ENCODE data around the gene COL13A1. TPM values are rescaled to one million over a fixed set of nuclear protein-coding genes. Genes with fewer than 3 reads are reported as not detected.

COL13A1 gene
- total RNA-seq, 1 donor from 2014 or later, result 0.86 TPM

GRCh38 chr10:69965919-69966662 lies 164.4 kb downstream of the COL13A1 start:
- Mint-ChIP-seq H3K4me1 (ENCODE audit: low read depth, unreplicated experiment) (peaks cover 3% of the 10 kb centered on the region), H3K36me3 (ENCODE audit: low read depth, unreplicated experiment) (no peaks in the 10 kb centered on the region), H3K4me3 (ENCODE audit: unreplicated experiment) (no peak overlapping the region), H3K9me3 (ENCODE audit: unreplicated experiment) (no peaks in the 10 kb centered on the region), H3K27ac (ENCODE audit: unreplicated experiment) (no peak overlapping the region), H3K27me3 (ENCODE audit: low read depth, unreplicated experiment) (peaks cover 45% of the 10 kb centered on the region)
- Histone ChIP-seq H3K9me3 (ENCODE audit: insufficient read depth, low read depth, low read length) (no peaks in the 10 kb centered on the region), H3K27ac (ENCODE audit: low read depth, low read length) (no peak overlapping the region), H3K4me3 (ENCODE audit: insufficient read depth, low read depth, low read length) (no peak overlapping the region), H2AFZ (ENCODE audit: low read depth, low read length) (no peak overlapping the region), H3K36me3 (ENCODE audit: insufficient read depth, low read length) (no peaks in the 10 kb centered on the region), H4K20me1 (ENCODE audit: insufficient read depth, low read length) (no peaks in the 10 kb centered on the region), H3K4me2 (ENCODE audit: low read length) (peak overlapping the region; percentile 56), H3K4me1 (ENCODE audit: insufficient read depth, low read length) (peaks cover 10% of the 10 kb centered on the region), H3K9ac (ENCODE audit: low read length) (no peak overlapping the region), H3K27me3 (ENCODE audit: insufficient read depth, low read length) (no peaks in the 10 kb centered on the region), H3K79me2 (ENCODE audit: insufficient read depth, low read length) (no peaks in the 10 kb centered on the region)
- no peak for FAIRE-seq
- TF ChIP-seq EZH2 (IDR thresholded peaks at IDR 0.05; ENCODE audit: insufficient read depth, low read length), result no peak
- DNase-seq (ENCODE audit: low read depth), result peak; percentile 31

GRCh38 chr10:69968830-69969229 lies 167.1 kb downstream of the COL13A1 start:
- no peak for TF ChIP-seq EZH2 (IDR thresholded peaks at IDR 0.05; ENCODE audit: insufficient read depth, low read length)
- TF ChIP-seq CTCF (IDR thresholded peaks at IDR 0.05; ENCODE audit: insufficient read depth, low read depth, low read length), result no peak
- Histone ChIP-seq H3K4me1 (ENCODE audit: insufficient read depth, low read length) (peaks cover 10% of the 10 kb centered on the region), H3K79me2 (ENCODE audit: insufficient read depth, low read length) (no peaks in the 10 kb centered on the region), H2AFZ (ENCODE audit: low read depth, low read length) (no peak overlapping the region), H3K27ac (ENCODE audit: low read depth, low read length) (no peak overlapping the region), H3K4me2 (ENCODE audit: low read length) (no peak overlapping the region), H3K36me3 (ENCODE audit: insufficient read depth, low read length) (no peaks in the 10 kb centered on the region), H3K9me3 (ENCODE audit: insufficient read depth, low read depth, low read length) (no peaks in the 10 kb centered on the region), H3K27me3 (ENCODE audit: insufficient read depth, low read length) (no peaks in the 10 kb centered on the region), H3K9ac (ENCODE audit: low read length) (no peak overlapping the region), H4K20me1 (ENCODE audit: insufficient read depth, low read length) (no peaks in the 10 kb centered on the region), H3K4me3 (ENCODE audit: insufficient read depth, low read depth, low read length) (no peak overlapping the region)
- Mint-ChIP-seq H3K36me3 (ENCODE audit: low read depth, unreplicated experiment) (no peaks in the 10 kb centered on the region), H3K4me3 (ENCODE audit: unreplicated experiment) (no peak overlapping the region), H3K9me3 (ENCODE audit: unreplicated experiment) (no peaks in the 10 kb centered on the region), H3K27me3 (ENCODE audit: low read depth, unreplicated experiment) (peaks cover 42% of the 10 kb centered on the region), H3K4me1 (ENCODE audit: low read depth, unreplicated experiment) (no peaks in the 10 kb centered on the region), H3K27ac (ENCODE audit: unreplicated experiment) (no peak overlapping the region)
- DNase-seq (ENCODE audit: low read depth) (no peak), FAIRE-seq (no peak)

DNA sequence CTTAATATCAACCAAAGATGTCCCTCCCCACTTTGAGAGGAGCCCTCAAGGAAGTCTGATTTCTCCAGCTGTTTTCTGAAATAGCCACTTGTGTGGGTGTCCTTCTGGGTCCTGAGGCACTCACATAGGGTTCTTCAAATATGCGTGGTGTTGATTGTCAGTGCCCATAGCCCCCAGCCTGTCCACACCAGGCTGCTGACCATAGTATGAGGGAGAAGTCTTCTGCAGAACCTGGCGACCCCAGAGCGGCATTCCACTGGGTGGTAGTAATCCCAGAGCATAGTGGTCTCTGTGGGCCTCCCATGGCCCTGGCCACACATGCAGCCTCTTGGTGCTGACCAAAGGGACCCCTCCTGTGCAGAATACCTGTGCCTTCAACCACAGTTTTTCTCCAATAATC lies 168.3 kb downstream of the COL13A1 start:
- Histone ChIP-seq H3K36me3 (ENCODE audit: insufficient read depth, low read length) (no peaks in the 10 kb centered on the region), H2AFZ (ENCODE audit: low read depth, low read length) (no peak overlapping the region), H3K27ac (ENCODE audit: low read depth, low read length) (no peak overlapping the region), H3K27me3 (ENCODE audit: insufficient read depth, low read length) (no peaks in the 10 kb centered on the region), H3K4me3 (ENCODE audit: insufficient read depth, low read depth, low read length) (no peak overlapping the region), H4K20me1 (ENCODE audit: insufficient read depth, low read length) (no peaks in the 10 kb centered on the region), H3K4me2 (ENCODE audit: low read length) (no peak overlapping the region), H3K9ac (ENCODE audit: low read length) (no peak overlapping the region), H3K4me1 (ENCODE audit: insufficient read depth, low read length) (peaks cover 10% of the 10 kb centered on the region), H3K9me3 (ENCODE audit: insufficient read depth, low read depth, low read length) (no peaks in the 10 kb centered on the region), H3K79me2 (ENCODE audit: insufficient read depth, low read length) (no peaks in the 10 kb centered on the region)
- DNase-seq (ENCODE audit: low read depth), result no peak
- no peaks in the 10 kb centered on the region for H3K36me3 Mint-ChIP-seq (ENCODE audit: low read depth, unreplicated experiment)
- peaks cover 38% of the 10 kb centered on the region for H3K27me3 Mint-ChIP-seq (ENCODE audit: low read depth, unreplicated experiment)
- H3K9me3 Mint-ChIP-seq (ENCODE audit: unreplicated experiment), result no peaks in the 10 kb centered on the region
- no peak for FAIRE-seq
- H3K4me1 Mint-ChIP-seq (ENCODE audit: low read depth, unreplicated experiment), result no peaks in the 10 kb centered on the region
- H3K4me3 Mint-ChIP-seq (ENCODE audit: unreplicated experiment), result no peak overlapping the region
- TF ChIP-seq CTCF (IDR thresholded peaks at IDR 0.05; ENCODE audit: insufficient read depth, low read depth, low read length) (no peak), EZH2 (IDR thresholded peaks at IDR 0.05; ENCODE audit: insufficient read depth, low read length) (no peak)
- H3K27ac Mint-ChIP-seq (ENCODE audit: unreplicated experiment), result no peak overlapping the region

All from astrocyte (in vitro differentiated cells and primary cell).